ENCODE results near the gene RAPGEF2. TPM values are rescaled to one million over a fixed set of nuclear protein-coding genes. Genes with fewer than 3 reads are reported as not detected.

The RAPGEF2 gene
- total and polyA plus RNA-seq, 10 of the 15 experiments (the other 5 are each of a cell fraction or from before 2014, with no cell fraction given) = 0.31 to 24.0 (median 2.9) TPM

GRCh38 chr4:159055833-159056232, 47.0 kb upstream of the RAPGEF2 start:
- FAIRE-seq = no peak
- H4K20me1 ChIP-seq (ENCODE audit: control insufficient read depth, insufficient read depth) = no peaks in the 10 kb centered on the region
- RAD21 ChIA-PET (ENCODE audit: unreplicated experiment) = interaction anchor here (1.3 to 2.5 kb wide), 4 partner anchors 22 to 52 kb away, joined by 4 to 11 read pairs (median 6); no protein-coding TSS in a partner anchor

GRCh38 chr4:159060161-159060560, 42.7 kb upstream of the RAPGEF2 start:
- intact Hi-C loops (cut with micrococcal nuclease; ENCODE audit: unreplicated experiment) = no loop called here
- Histone ChIP-seq H3K36me3 (ENCODE audit: control insufficient read depth in 2 of 2, insufficient read depth in 2 of 2, low read length in 1 of 2) (no peaks in the 10 kb centered on the region), H4K20me1 (ENCODE audit: control insufficient read depth, insufficient read depth) (no peaks in the 10 kb centered on the region), H3K4me2 (ENCODE audit: control insufficient read depth, insufficient read depth) (no peak overlapping the region), H3K4me1 (ENCODE audit: control insufficient read depth, insufficient read depth, low read length) (peaks cover 9% of the 10 kb centered on the region), H3K9ac (ENCODE audit: control insufficient read depth, insufficient read depth, low read length) (no peak overlapping the region), H3K79me2 (ENCODE audit: control insufficient read depth, insufficient read depth, low read length) (no peaks in the 10 kb centered on the region), H3K27me3 (replicated peaks in 1 of 2; ENCODE audit: control insufficient read depth in 2 of 2, insufficient read depth in 2 of 2, low read length in 1 of 2) (no peaks in the 10 kb centered on the region), H3K9me3 (replicated peaks; ENCODE audit: control insufficient read depth, insufficient read depth, low read length) (no peaks in the 10 kb centered on the region; the same call in 2 of the 3 replicates), H3K4me3 (no peak overlapping the region), H2AFZ (ENCODE audit: control insufficient read depth, low read depth, low read length) (no peak overlapping the region), H3K27ac (ENCODE audit: control insufficient read depth, insufficient read depth) (no peak overlapping the region)
- CTCF ChIA-PET = interaction anchor here (1.4 kb wide), 1 partner anchor 42 kb away, joined by 4 read pairs; no protein-coding TSS in a partner anchor
- WGBS (ENCODE audit: insufficient coverage, insufficient replicate concordance, low lambda C conversion rate, missing lambda C conversion rate) = 70% methylated on average over 3 of the region's 3 CpGs
- POLR2A ChIA-PET = interaction anchor here (1.2 kb wide), 1 partner anchor 8 kb away, joined by 3 read pairs; no protein-coding TSS in a partner anchor
- FAIRE-seq (no peak), ATAC-seq (no peak), DNase-seq (ENCODE audit: low read depth, low spot score) (no peak)
- TF ChIP-seq ATF7 (IDR thresholded peaks at IDR 0.05; ENCODE audit: low read depth) = no peak
- in situ Hi-C loops (cut with MboI) = no loop called here
- SMC1A ChIA-PET (ENCODE audit: uncharacterized antibody, unreplicated experiment) = interaction anchor here (0.6 to 1.4 kb wide), 4 partner anchors 8 to 11 kb away, joined by 3 to 5 read pairs (median 3); no protein-coding TSS in a partner anchor
- RAD21 ChIA-PET (ENCODE audit: unreplicated experiment) = no interaction called here
- BruUV-seq (replicated peaks) = no TSS peak

More at GRCh38 chr4:159055833-159056232, 47.0 kb upstream of the RAPGEF2 start:
- Histone ChIP-seq H3K9ac (ENCODE audit: control insufficient read depth, insufficient read depth, low read length) (no peak overlapping the region), H3K79me2 (ENCODE audit: control insufficient read depth, insufficient read depth, low read length) (no peaks in the 10 kb centered on the region), H3K4me2 (ENCODE audit: control insufficient read depth, insufficient read depth) (0 out of 2 replicates have a peak overlapping the region, but pooled peaks have one; percentile 39), H3K4me3 (no peak overlapping the region), H3K36me3 (ENCODE audit: control insufficient read depth in 2 of 2, insufficient read depth in 2 of 2, low read length in 1 of 2) (no peaks in the 10 kb centered on the region), H3K4me1 (ENCODE audit: control insufficient read depth, insufficient read depth, low read length) (peaks cover 24% of the 10 kb centered on the region), H2AFZ (ENCODE audit: control insufficient read depth, low read depth, low read length) (no peak overlapping the region), H3K9me3 (replicated peaks; ENCODE audit: control insufficient read depth, insufficient read depth, low read length) (no peaks in the 10 kb centered on the region), H3K27me3 (replicated peaks in 1 of 2; ENCODE audit: control insufficient read depth in 2 of 2, insufficient read depth in 2 of 2, low read length in 1 of 2) (no peaks in the 10 kb centered on the region), H3K27ac (ENCODE audit: control insufficient read depth, insufficient read depth) (no peak overlapping the region)
- POLR2A ChIA-PET = interaction anchor here (0.5 to 1.8 kb wide), 3 partner anchors 21 to 89 kb away, joined by 3 to 5 read pairs (median 3); no protein-coding TSS in a partner anchor
- SMC1A ChIA-PET (ENCODE audit: uncharacterized antibody, unreplicated experiment) = interaction anchor here (0.6 to 2.8 kb wide), 13 partner anchors 17 to 204 kb away, joined by 3 to 17 read pairs (median 4); no protein-coding TSS in a partner anchor
- CTCF ChIA-PET = interaction anchor here (0.5 to 1.6 kb wide), 6 partner anchors 8 to 199 kb away, joined by 3 to 5 read pairs (median 3); no protein-coding TSS in a partner anchor
- TF ChIP-seq STAT3 (IDR thresholded peaks at IDR 0.05; ENCODE audit: low read depth, low read length) = no peak
- TF ChIP-seq CBFB (IDR thresholded peaks at IDR 0.05; ENCODE audit: low read depth) = no peak
- peak; percentile 35; the same call in 1 of the 2 replicates for TF ChIP-seq BACH1 (IDR thresholded peaks at IDR 0.05; ENCODE audit: borderline replicate concordance)
- TF ChIP-seq SPI1 (IDR thresholded peaks at IDR 0.05; ENCODE audit: borderline replicate concordance, insufficient read depth, low read depth, low read length) = peak; percentile 89
- peak; percentile 44; the same call in 1 of the 2 replicates for TF ChIP-seq DPF2 (IDR thresholded peaks at IDR 0.05)
- peak; percentile 30 to 60; a peak in 2 of 4 replicates for TF ChIP-seq IKZF2 (IDR thresholded peaks at IDR 0.05)
- TF ChIP-seq IRF4 (IDR thresholded peaks at IDR 0.05; ENCODE audit: low read depth, low read length) = 0 out of 2 replicates have a peak, but pooled peaks have one; percentile 55
- no peak for DNase-seq (ENCODE audit: low read depth, low spot score)
- in situ Hi-C loops (cut with MboI) = no loop called here
- ATAC-seq = no peak
- no TSS peak for BruUV-seq (replicated peaks)
- WGBS (ENCODE audit: insufficient coverage, insufficient replicate concordance, low lambda C conversion rate, missing lambda C conversion rate) = 66% methylated on average over 2 of the region's 2 CpGs
- intact Hi-C loops (cut with micrococcal nuclease; ENCODE audit: unreplicated experiment) = no loop called here
